ENCODE measurements around the gene DNAAF5. TPM values are rescaled to one million over a fixed set of nuclear protein-coding genes. Genes with fewer than 3 reads are reported as not detected.
"Not testable (repeated sequence)": the region's sequence is repeated elsewhere in the genome, so short reads cannot be mapped to it uniquely, and the experiment has no call there.

The DNAAF5 gene
- total RNA-seq, 2 donors from 2014 or later, result 19.5 to 53.4 TPM

GRCh38 chr7:786472-787255 lies 60.2 kb downstream of the DNAAF5 start:
- Mint-ChIP-seq H3K36me3 (peaks cover 4% of the 10 kb centered on the region), H3K27me3 (no peaks in the 10 kb centered on the region), H3K9me3 (no peaks in the 10 kb centered on the region), H3K4me1 (ENCODE audit: low read depth in 2 of 2) (no peaks in the 10 kb centered on the region), H3K4me3 (no peak overlapping the region), H3K27ac (no peak overlapping the region)
- DNase-seq (ENCODE audit: low spot score), result peak; percentile 45
- ATAC-seq, result peak in 1 of 2 donors; percentile 65

GRCh38 chr7:787332-788240 lies 61.1 kb downstream of the DNAAF5 start:
- no peaks in the 10 kb centered on the region for H3K27me3 Mint-ChIP-seq
- ATAC-seq (no peak), DNase-seq (ENCODE audit: low spot score) (peak; percentile 42)
- no peak overlapping the region for H3K27ac Mint-ChIP-seq
- H3K4me3 Mint-ChIP-seq, result no peak overlapping the region
- no peaks in the 10 kb centered on the region for H3K4me1 Mint-ChIP-seq (ENCODE audit: low read depth in 2 of 2)
- no peaks in the 10 kb centered on the region for H3K9me3 Mint-ChIP-seq
- H3K36me3 Mint-ChIP-seq, result peaks cover 4% of the 10 kb centered on the region

GRCh38 chr7:791519-791918 lies 65.0 kb downstream of the DNAAF5 start:
- no peak for ATAC-seq

GRCh38 chr7:794207-794606 lies 67.7 kb downstream of the DNAAF5 start:
- Mint-ChIP-seq H3K27ac (no peak overlapping the region), H3K9me3 (no peaks in the 10 kb centered on the region), H3K4me1 (ENCODE audit: low read depth in 2 of 2) (no peaks in the 10 kb centered on the region), H3K27me3 (no peaks in the 10 kb centered on the region), H3K36me3 (no peaks in the 10 kb centered on the region), H3K4me3 (no peak overlapping the region)
- peak; percentile 1 for DNase-seq (ENCODE audit: low spot score)
- ATAC-seq, result no peak

More at GRCh38 chr7:791519-791918, 65.0 kb downstream of the DNAAF5 start:
- peaks cover 4% of the 10 kb centered on the region for H3K36me3 Mint-ChIP-seq
- no peaks in the 10 kb centered on the region for H3K4me1 Mint-ChIP-seq (ENCODE audit: low read depth in 2 of 2)
- H3K27ac Mint-ChIP-seq, result no peak overlapping the region
- no peaks in the 10 kb centered on the region for H3K9me3 Mint-ChIP-seq
- no peaks in the 10 kb centered on the region for H3K27me3 Mint-ChIP-seq
- DNase-seq (ENCODE audit: low spot score), result peak; percentile 5
- no peak overlapping the region for H3K4me3 Mint-ChIP-seq

- Mint-ChIP-seq H3K27me3 (no peaks in the 10 kb centered on the region), H3K9me3 (no peaks in the 10 kb centered on the region), H3K4me3 (no peak overlapping the region), H3K27ac (no peak overlapping the region), H3K36me3 (no peaks in the 10 kb centered on the region), H3K4me1 (ENCODE audit: low read depth in 2 of 2) (no peaks in the 10 kb centered on the region)
- ATAC-seq (peak in 1 of 2 donors; percentile 36), DNase-seq (ENCODE audit: low spot score) (peak; percentile 59)
Measured at GRCh38 chr7:794671-795329, 68.3 kb downstream of the DNAAF5 start.

GRCh38 chr7:796434-797169 lies 70.1 kb downstream of the DNAAF5 start:
- not testable (repeated sequence) for H3K27ac Mint-ChIP-seq; H3K36me3 Mint-ChIP-seq; H3K4me3 Mint-ChIP-seq; H3K27me3 Mint-ChIP-seq; H3K4me1 Mint-ChIP-seq (ENCODE audit: low read depth in 2 of 2); H3K9me3 Mint-ChIP-seq; ATAC-seq; DNase-seq (ENCODE audit: low spot score)

- no peak overlapping the region for H3K27ac Mint-ChIP-seq
- H3K4me1 Mint-ChIP-seq (ENCODE audit: low read depth in 2 of 2), result no peaks in the 10 kb centered on the region
- H3K9me3 Mint-ChIP-seq, result no peaks in the 10 kb centered on the region
- DNase-seq (ENCODE audit: low spot score) (peak; percentile 22), ATAC-seq (no peak)
- peaks cover 9 to 10% of the 10 kb centered on the region in 2 donors for H3K27me3 Mint-ChIP-seq
- H3K36me3 Mint-ChIP-seq, result no peaks in the 10 kb centered on the region
- H3K4me3 Mint-ChIP-seq, result no peak overlapping the region
Measured at GRCh38 chr7:798921-799470, 72.5 kb downstream of the DNAAF5 start.

- no peaks in the 10 kb centered on the region for H3K9me3 Mint-ChIP-seq
- no peak overlapping the region for H3K4me3 Mint-ChIP-seq
- no peak for DNase-seq (ENCODE audit: low spot score)
- ATAC-seq, result no peak
- no peaks in the 10 kb centered on the region for H3K36me3 Mint-ChIP-seq
- H3K27me3 Mint-ChIP-seq, result peaks cover 9 to 21% of the 10 kb centered on the region in 2 donors
- no peaks in the 10 kb centered on the region for H3K4me1 Mint-ChIP-seq (ENCODE audit: low read depth in 2 of 2)
- H3K27ac Mint-ChIP-seq, result no peak overlapping the region
Measured at GRCh38 chr7:800692-801091, 74.2 kb downstream of the DNAAF5 start.

- not testable (repeated sequence) for H3K9me3 Mint-ChIP-seq; H3K27ac Mint-ChIP-seq; DNase-seq (ENCODE audit: low spot score); ATAC-seq; H3K4me3 Mint-ChIP-seq; H3K4me1 Mint-ChIP-seq (ENCODE audit: low read depth in 2 of 2); H3K36me3 Mint-ChIP-seq
- peaks cover 9 to 21% of the 10 kb centered on the region in 2 donors for H3K27me3 Mint-ChIP-seq
Measured at GRCh38 chr7:801351-801750, 74.9 kb downstream of the DNAAF5 start.

GRCh38 chr7:801940-802381 lies 75.5 kb downstream of the DNAAF5 start:
- no peaks in the 10 kb centered on the region for H3K9me3 Mint-ChIP-seq
- H3K27me3 Mint-ChIP-seq, result peaks cover 9 to 21% of the 10 kb centered on the region in 2 donors
- DNase-seq (ENCODE audit: low spot score), result peak; percentile 40

GRCh38 chr7:802500-803242 lies 76.2 kb downstream of the DNAAF5 start:
- Mint-ChIP-seq H3K4me3 (no peak overlapping the region), H3K9me3 (no peaks in the 10 kb centered on the region), H3K36me3 (no peaks in the 10 kb centered on the region), H3K4me1 (ENCODE audit: low read depth in 2 of 2) (no peaks in the 10 kb centered on the region), H3K27me3 (peaks cover 10 to 21% of the 10 kb centered on the region in 2 donors), H3K27ac (no peak overlapping the region)
- DNase-seq (ENCODE audit: low spot score), result peak; percentile 42
- no peak for ATAC-seq

More at GRCh38 chr7:801940-802381, 75.5 kb downstream of the DNAAF5 start:
- no peak overlapping the region for H3K4me3 Mint-ChIP-seq
- no peaks in the 10 kb centered on the region for H3K36me3 Mint-ChIP-seq
- no peaks in the 10 kb centered on the region for H3K4me1 Mint-ChIP-seq (ENCODE audit: low read depth in 2 of 2)
- no peak overlapping the region for H3K27ac Mint-ChIP-seq
- ATAC-seq, result no peak

- Mint-ChIP-seq H3K36me3 (no peaks in the 10 kb centered on the region), H3K27ac (no peak overlapping the region), H3K4me1 (ENCODE audit: low read depth in 2 of 2) (no peaks in the 10 kb centered on the region), H3K4me3 (no peak overlapping the region), H3K9me3 (no peaks in the 10 kb centered on the region), H3K27me3 (peaks cover 16 to 26% of the 10 kb centered on the region in 2 donors)
- ATAC-seq, result no peak
- peak; percentile 8 for DNase-seq (ENCODE audit: low spot score)
Measured at GRCh38 chr7:803243-803635, 76.7 kb downstream of the DNAAF5 start.
